HAP-1 (cell line): ENCODE data around the gene SFXN5.

Experiments used
- DNase-seq, 2 experiments: peaks; one replicate each; pipeline ENCODE4 v3.0.0-alpha.2; 2016 to 2020; ENCODE audit warnings: low spot score in 2 of 2
- H3K27me3 ChIP-seq: fragments of 250-450 bp; sonication (Bioruptor Pico); 2 replicates; pipeline ENCODE4 v1.5.1; 2020; ENCODE audit warnings: low read depth, mild to moderate bottlenecking, moderate library complexity
- H3K36me3 ChIP-seq: fragments of 250-450 bp; sonication (Bioruptor Pico); replicated peaks from 2 replicates; pipeline ENCODE4 v1.5.1; 2020; ENCODE audit warnings: mild to moderate bottlenecking
- H3K4me1 ChIP-seq: fragments of 250-450 bp; sonication (Bioruptor Pico); 2 replicates; pipeline ENCODE4 v1.5.1; 2020; ENCODE audit warnings: mild to moderate bottlenecking
- H3K4me3 ChIP-seq: fragments of 250-450 bp; sonication (Bioruptor Pico); 2 replicates; pipeline ENCODE4 v1.5.1; 2020; ENCODE audit warnings: mild to moderate bottlenecking, moderate library complexity
- H3K9me3 ChIP-seq: fragments of 250-450 bp; sonication (Bioruptor Pico); 2 replicates; pipeline ENCODE4 v1.5.1; 2020; ENCODE audit warnings: mild to moderate bottlenecking, moderate library complexity
- in situ Hi-C: fragments of 300-500 bp; cut with MboI; formaldehyde crosslinking; loops from 3 replicates; pipeline ENCODE4 v1.14.3; 2020; ENCODE audit warnings: low sequenced_read_pairs, inconsistent platforms, mixed read lengths

SFXN5 gene

GRCh38 chr2:73033766-73034381 lies 37.6 kb downstream of the SFXN5 start:
- no peaks in the 10 kb centered on the region for H3K27me3 ChIP-seq
- H3K4me3 ChIP-seq, result no peak overlapping the region
- in situ Hi-C loops, result no loop called here
- H3K4me1 ChIP-seq, result no peaks in the 10 kb centered on the region
- H3K9me3 ChIP-seq, result no peaks in the 10 kb centered on the region
- no peaks in the 10 kb centered on the region for H3K36me3 ChIP-seq
- no peak for DNase-seq

- H3K36me3 ChIP-seq, result no peaks in the 10 kb centered on the region
- DNase-seq, result no peak
- no peaks in the 10 kb centered on the region for H3K27me3 ChIP-seq
- H3K4me1 ChIP-seq, result no peaks in the 10 kb centered on the region
- H3K9me3 ChIP-seq, result no peaks in the 10 kb centered on the region
- in situ Hi-C loops, result no loop called here
- no peak overlapping the region for H3K4me3 ChIP-seq
Observed at GRCh38 chr2:73033142-73033765, 38.3 kb downstream of the SFXN5 start.

- in situ Hi-C loops, result no loop called here
- H3K27me3 ChIP-seq, result no peaks in the 10 kb centered on the region
- no peaks in the 10 kb centered on the region for H3K36me3 ChIP-seq
- no peak overlapping the region for H3K4me3 ChIP-seq
- no peaks in the 10 kb centered on the region for H3K9me3 ChIP-seq
- H3K4me1 ChIP-seq, result no peaks in the 10 kb centered on the region
- DNase-seq, result no peak
Observed at GRCh38 chr2:73032702-73033097, 38.8 kb downstream of the SFXN5 start.

- H3K9me3 ChIP-seq, result no peaks in the 10 kb centered on the region
Observed at GRCh38 chr2:73031725-73032701, 39.5 kb downstream of the SFXN5 start.

GRCh38 chr2:73031095-73031678 lies 40.3 kb downstream of the SFXN5 start:
- in situ Hi-C loops, result no loop called here
- H3K4me3 ChIP-seq, result no peak overlapping the region
- no peaks in the 10 kb centered on the region for H3K36me3 ChIP-seq
- no peaks in the 10 kb centered on the region for H3K9me3 ChIP-seq
- no peak for DNase-seq
- no peaks in the 10 kb centered on the region for H3K4me1 ChIP-seq
- H3K27me3 ChIP-seq, result no peaks in the 10 kb centered on the region

More at GRCh38 chr2:73031725-73032701, 39.5 kb downstream of the SFXN5 start:
- no peak overlapping the region for H3K4me3 ChIP-seq
- H3K36me3 ChIP-seq, result no peaks in the 10 kb centered on the region
- no peaks in the 10 kb centered on the region for H3K4me1 ChIP-seq
- DNase-seq, result no peak
- in situ Hi-C loops, result no loop called here
- H3K27me3 ChIP-seq, result no peaks in the 10 kb centered on the region

GRCh38 chr2:73028841-73029240 lies 42.7 kb downstream of the SFXN5 start:
- Histone ChIP-seq H3K4me3 (no peak overlapping the region), H3K4me1 (no peaks in the 10 kb centered on the region; the same call in 1 of the 2 replicates), H3K36me3 (no peaks in the 10 kb centered on the region), H3K27me3 (no peaks in the 10 kb centered on the region), H3K9me3 (no peaks in the 10 kb centered on the region)
- in situ Hi-C loops, result no loop called here
- peak in 1 of 2 experiments; percentile 22 for DNase-seq

- Histone ChIP-seq H3K36me3 (no peaks in the 10 kb centered on the region), H3K27me3 (no peaks in the 10 kb centered on the region), H3K9me3 (no peaks in the 10 kb centered on the region), H3K4me3 (no peak overlapping the region), H3K4me1 (no peaks in the 10 kb centered on the region; the same call in 1 of the 2 replicates)
- in situ Hi-C loops, result no loop called here
- no peak for DNase-seq
Observed at GRCh38 chr2:73027340-73027739, 44.2 kb downstream of the SFXN5 start.

- Histone ChIP-seq H3K9me3 (no peaks in the 10 kb centered on the region), H3K4me1 (no peaks in the 10 kb centered on the region; the same call in 1 of the 2 replicates), H3K27me3 (no peaks in the 10 kb centered on the region), H3K4me3 (no peak overlapping the region), H3K36me3 (no peaks in the 10 kb centered on the region)
- in situ Hi-C loops, result no loop called here
- peak; percentile 44 to 77 for DNase-seq
Observed at GRCh38 chr2:73023497-73023896, 48.0 kb downstream of the SFXN5 start.

GRCh38 chr2:73022024-73022568 lies 49.4 kb downstream of the SFXN5 start:
- Histone ChIP-seq H3K4me3 (no peak overlapping the region), H3K4me1 (peaks cover 3% of the 10 kb centered on the region; the same call in 1 of the 2 replicates), H3K9me3 (no peaks in the 10 kb centered on the region), H3K36me3 (no peaks in the 10 kb centered on the region), H3K27me3 (no peaks in the 10 kb centered on the region)
- in situ Hi-C loops, result no loop called here
- no peak for DNase-seq

GRCh38 chr2:73021371-73022010 lies 50.0 kb downstream of the SFXN5 start:
- no peak for DNase-seq
- in situ Hi-C loops, result no loop called here
- H3K4me3 ChIP-seq, result no peak overlapping the region

GRCh38 chr2:73020657-73021370 lies 50.7 kb downstream of the SFXN5 start:
- no peak for DNase-seq
- H3K4me3 ChIP-seq, result no peak overlapping the region
- in situ Hi-C loops, result no loop called here

More at GRCh38 chr2:73021371-73022010, 50.0 kb downstream of the SFXN5 start:
- Histone ChIP-seq H3K27me3 (no peaks in the 10 kb centered on the region), H3K36me3 (no peaks in the 10 kb centered on the region), H3K4me1 (peaks cover 3% of the 10 kb centered on the region; the same call in 1 of the 2 replicates), H3K9me3 (no peaks in the 10 kb centered on the region)

GRCh38 chr2:73020306-73020656 lies 51.2 kb downstream of the SFXN5 start:
- Histone ChIP-seq H3K9me3 (no peaks in the 10 kb centered on the region), H3K4me3 (no peak overlapping the region), H3K36me3 (no peaks in the 10 kb centered on the region), H3K4me1 (peaks cover 3% of the 10 kb centered on the region; the same call in 1 of the 2 replicates), H3K27me3 (no peaks in the 10 kb centered on the region)
- no peak for DNase-seq
- in situ Hi-C loops, result no loop called here

More at GRCh38 chr2:73020657-73021370, 50.7 kb downstream of the SFXN5 start:
- no peaks in the 10 kb centered on the region for H3K36me3 ChIP-seq
- no peaks in the 10 kb centered on the region for H3K9me3 ChIP-seq
- H3K27me3 ChIP-seq, result no peaks in the 10 kb centered on the region
- peaks cover 3% of the 10 kb centered on the region; the same call in 1 of the 2 replicates for H3K4me1 ChIP-seq
